Measurements from ENCODE around the gene CCDC92.

DNA sequence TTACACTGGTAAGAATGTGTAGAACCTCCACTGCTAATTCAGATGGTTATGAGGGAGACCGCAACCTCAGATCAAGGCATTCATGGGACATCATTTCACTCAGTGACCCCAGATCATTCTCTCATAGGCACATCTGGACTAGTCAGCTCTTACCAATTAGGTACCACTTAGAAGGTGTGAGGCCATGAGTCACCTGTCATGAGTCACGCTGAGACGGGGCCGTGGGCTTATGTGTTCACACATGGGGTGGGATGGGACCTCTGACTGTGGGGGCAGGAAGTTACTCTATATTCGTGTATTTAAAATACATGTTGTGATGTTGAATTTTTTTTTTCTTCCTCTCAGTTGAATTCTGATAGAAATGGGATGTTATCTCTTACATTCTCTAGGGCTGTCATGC lies 55.9 kb downstream of the CCDC92 start:
- no peak for TF ChIP-seq EP300 (IDR thresholded peaks at IDR 0.05; ENCODE audit: borderline replicate concordance)
- no peak for TF ChIP-seq TAF1 (IDR thresholded peaks at IDR 0.05; ENCODE audit: low read depth)
- TF ChIP-seq, protein P1, sequence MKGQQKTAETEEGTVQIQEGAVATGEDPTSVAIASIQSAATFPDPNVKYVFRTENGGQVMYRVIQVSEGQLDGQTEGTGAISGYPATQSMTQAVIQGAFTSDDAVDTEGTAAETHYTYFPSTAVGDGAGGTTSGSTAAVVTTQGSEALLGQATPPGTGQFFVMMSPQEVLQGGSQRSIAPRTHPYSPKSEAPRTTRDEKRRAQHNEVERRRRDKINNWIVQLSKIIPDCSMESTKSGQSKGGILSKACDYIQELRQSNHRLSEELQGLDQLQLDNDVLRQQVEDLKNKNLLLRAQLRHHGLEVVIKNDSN (IDR thresholded peaks at IDR 0.05), result no peak
- TF ChIP-seq EGR1 (IDR thresholded peaks at IDR 0.05), result no peak
- TF ChIP-seq NFIC (IDR thresholded peaks at IDR 0.05), result no peak
- TF ChIP-seq, protein P2, sequence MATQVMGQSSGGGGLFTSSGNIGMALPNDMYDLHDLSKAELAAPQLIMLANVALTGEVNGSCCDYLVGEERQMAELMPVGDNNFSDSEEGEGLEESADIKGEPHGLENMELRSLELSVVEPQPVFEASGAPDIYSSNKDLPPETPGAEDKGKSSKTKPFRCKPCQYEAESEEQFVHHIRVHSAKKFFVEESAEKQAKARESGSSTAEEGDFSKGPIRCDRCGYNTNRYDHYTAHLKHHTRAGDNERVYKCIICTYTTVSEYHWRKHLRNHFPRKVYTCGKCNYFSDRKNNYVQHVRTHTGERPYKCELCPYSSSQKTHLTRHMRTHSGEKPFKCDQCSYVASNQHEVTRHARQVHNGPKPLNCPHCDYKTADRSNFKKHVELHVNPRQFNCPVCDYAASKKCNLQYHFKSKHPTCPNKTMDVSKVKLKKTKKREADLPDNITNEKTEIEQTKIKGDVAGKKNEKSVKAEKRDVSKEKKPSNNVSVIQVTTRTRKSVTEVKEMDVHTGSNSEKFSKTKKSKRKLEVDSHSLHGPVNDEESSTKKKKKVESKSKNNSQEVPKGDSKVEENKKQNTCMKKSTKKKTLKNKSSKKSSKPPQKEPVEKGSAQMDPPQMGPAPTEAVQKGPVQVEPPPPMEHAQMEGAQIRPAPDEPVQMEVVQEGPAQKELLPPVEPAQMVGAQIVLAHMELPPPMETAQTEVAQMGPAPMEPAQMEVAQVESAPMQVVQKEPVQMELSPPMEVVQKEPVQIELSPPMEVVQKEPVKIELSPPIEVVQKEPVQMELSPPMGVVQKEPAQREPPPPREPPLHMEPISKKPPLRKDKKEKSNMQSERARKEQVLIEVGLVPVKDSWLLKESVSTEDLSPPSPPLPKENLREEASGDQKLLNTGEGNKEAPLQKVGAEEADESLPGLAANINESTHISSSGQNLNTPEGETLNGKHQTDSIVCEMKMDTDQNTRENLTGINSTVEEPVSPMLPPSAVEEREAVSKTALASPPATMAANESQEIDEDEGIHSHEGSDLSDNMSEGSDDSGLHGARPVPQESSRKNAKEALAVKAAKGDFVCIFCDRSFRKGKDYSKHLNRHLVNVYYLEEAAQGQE (IDR thresholded peaks at IDR 0.05; ENCODE audit: low read depth), result no peak
